GM23338 (cell line): Measurements from ENCODE around the gene FILIP1L. TPM values are rescaled to one million over a fixed set of nuclear protein-coding genes. Genes with fewer than 3 reads are reported as not detected.

ENCODE experiments used
- ATAC-seq: fragments of 200-7000 bp; cut with Tn5 transposase; 3 replicates; pipeline ENCODE4 v1.9.1; 2020
- DNase-seq: peaks from one replicate; pipeline ENCODE4 v3.0.0-alpha.2; 2015; ENCODE audit warnings: low spot score
- H2AFZ ChIP-seq: fragments of 200-600 bp; sonication (generic); 2 replicates; pipeline ENCODE4 v1.8.0; 2016; ENCODE audit warnings: antibody characterized with exemption, mild to moderate bottlenecking, moderate library complexity
- H3F3A ChIP-seq: fragments of 200-600 bp; sonication (generic); replicated peaks from 2 replicates; pipeline ENCODE4 v1.8.0; 2017; ENCODE audit warnings: antibody characterized with exemption, mixed run types, low read depth
- H3K27ac ChIP-seq: fragments of 200-600 bp; sonication (generic); 2 replicates; pipeline ENCODE4 v1.6.1; 2016; ENCODE audit warnings: low read depth
- H3K27me3 ChIP-seq: fragments of 200-600 bp; sonication (generic); 2 replicates; pipeline ENCODE4 v1.8.0; 2016; ENCODE audit warnings: mild to moderate bottlenecking, mixed run types, moderate library complexity; ENCODE audit not compliant: insufficient read depth
- H3K36me3 ChIP-seq: fragments of 200-600 bp; sonication (generic); 2 replicates; pipeline ENCODE4 v1.8.0; 2016; ENCODE audit warnings: mild to moderate bottlenecking; ENCODE audit not compliant: insufficient read depth
- H3K4me1 ChIP-seq: fragments of 200-600 bp; sonication (generic); 2 replicates; pipeline ENCODE4 v1.8.0; 2016; ENCODE audit warnings: mild to moderate bottlenecking, moderate library complexity; ENCODE audit not compliant: insufficient read depth
- H3K4me2 ChIP-seq: fragments of 200-600 bp; sonication (generic); 2 replicates; pipeline ENCODE4 v1.7.1; 2017; ENCODE audit warnings: mixed run types
- H3K4me3 ChIP-seq: fragments of 200-600 bp; sonication (generic); 2 replicates; pipeline ENCODE4 v1.6.1; 2016; ENCODE audit warnings: mixed run types
- H3K79me2 ChIP-seq: fragments of 200-600 bp; sonication (generic); replicated peaks from 2 replicates; pipeline ENCODE4 v1.8.0; 2017; ENCODE audit warnings: mild to moderate bottlenecking; ENCODE audit not compliant: insufficient read depth
- H3K9me2 ChIP-seq: fragments of 200-600 bp; sonication (generic); 2 replicates; pipeline ENCODE4 v1.8.0; 2017; ENCODE audit not compliant: insufficient read depth
- H4K20me1 ChIP-seq: fragments of 200-600 bp; sonication (generic); replicated peaks from 2 replicates; pipeline ENCODE4 v1.8.0; 2017; ENCODE audit warnings: mild to moderate bottlenecking; ENCODE audit not compliant: insufficient read depth
- H3K27ac Mint-ChIP-seq: 2 replicates; pipeline ENCODE4 v1.8.0; 2020; ENCODE audit warnings: inconsistent platforms, mild to moderate bottlenecking, moderate library complexity, mixed read lengths
- H3K27me3 Mint-ChIP-seq: 3 replicates; pipeline ENCODE4 v1.8.0; 2022; ENCODE audit warnings: low read depth, mild to moderate bottlenecking, moderate library complexity, mixed read lengths, inconsistent platforms; ENCODE audit not compliant: insufficient read depth, poor library complexity
- H3K36me3 Mint-ChIP-seq: 3 replicates; pipeline ENCODE4 v1.8.0; 2021; ENCODE audit warnings: low read depth, mild to moderate bottlenecking, inconsistent platforms, moderate library complexity, mixed read lengths
- H3K4me1 Mint-ChIP-seq: 3 replicates; pipeline ENCODE4 v1.8.0; 2020; ENCODE audit warnings: mild to moderate bottlenecking, inconsistent platforms, mixed read lengths
- H3K4me3 Mint-ChIP-seq: 3 replicates; pipeline ENCODE4 v1.8.0; 2021; ENCODE audit warnings: moderate library complexity, mild to moderate bottlenecking, inconsistent platforms, mixed read lengths
- H3K9me3 Mint-ChIP-seq: 3 replicates; pipeline ENCODE4 v1.8.0; 2020; ENCODE audit warnings: moderate library complexity, mild to moderate bottlenecking, inconsistent platforms, mixed read lengths
- CREB1 ChIP-seq: fragments of 250-450 bp; sonication (Bioruptor Pico); IDR thresholded peaks from 2 replicates; pipeline ENCODE4 v1.5.0; 2020; ENCODE audit warnings: low read depth, mild to moderate bottlenecking, moderate library complexity
- ETS1 ChIP-seq: IDR thresholded peaks from 2 replicates; pipeline ENCODE4 v1.6.1; 2016; ENCODE audit warnings: antibody characterized with exemption
- EZH2 ChIP-seq: fragments of 200-600 bp; sonication (generic); IDR thresholded peaks from one replicate; pipeline ENCODE4 v1.8.0; 2017; ENCODE audit warnings: antibody characterized with exemption, mild to moderate bottlenecking, low read depth; ENCODE audit not compliant: unreplicated experiment
- JUNB ChIP-seq: IDR thresholded peaks from one replicate; pipeline ENCODE4 v1.6.1; 2016; ENCODE audit warnings: antibody characterized with exemption; ENCODE audit not compliant: unreplicated experiment
- NANOG ChIP-seq: IDR thresholded peaks from 2 replicates; pipeline ENCODE4 v1.6.1; 2016; ENCODE audit warnings: antibody characterized with exemption, borderline replicate concordance
- STAT1 ChIP-seq: IDR thresholded peaks from one replicate; pipeline ENCODE4 v1.6.1; 2016; ENCODE audit warnings: antibody characterized with exemption; ENCODE audit not compliant: unreplicated experiment
- ZNF331 ChIP-seq: fragments of 250-450 bp; sonication (Bioruptor Pico); IDR thresholded peaks from 2 replicates; pipeline ENCODE4 v1.5.0; 2020; ENCODE audit warnings: low read depth, mild to moderate bottlenecking, moderate library complexity
- ZNF462 ChIP-seq: fragments of 250-450 bp; sonication (Bioruptor Pico); IDR thresholded peaks from 2 replicates; pipeline ENCODE4 v1.5.0; 2020; ENCODE audit warnings: mild to moderate bottlenecking, moderate library complexity
- polyA plus RNA-seq: library from polyadenylated mRNA; unstranded; fragments of >200 nt; fragmentation: Nextera tagmentation; extraction: Ambion mirVana; gene quantifications from 2 replicates; pipeline ENCODE4 v1.2.1, GENCODE V29; 2016
- total RNA-seq: library from RNA; depleted of rRNA; stranded (reverse); fragments of >200 nt; shearing (Covaris generic); gene quantifications from 2 replicates; pipeline ENCODE4 v1.2.3, GENCODE V29; 2014
- TF ChIP-seq, protein P1 (sequence below), 2 experiments: fragments of 200-600 bp in 1 of 2; sonication (generic) in 1 of 2; conservative IDR thresholded peaks; 2 replicates each; pipeline versions ENCODE4 v1.5.1 to v1.6.1; 2016 to 2017; ENCODE audit warnings: antibody characterized with exemption in 2 of 2, low read depth in 2 of 2, mild to moderate bottlenecking in 2 of 2, moderate library complexity in 1 of 2
- TF ChIP-seq, protein P2 (sequence below): IDR thresholded peaks from one replicate; pipeline ENCODE4 v1.6.1; 2018; ENCODE audit warnings: antibody characterized with exemption; ENCODE audit not compliant: unreplicated experiment

The FILIP1L gene
- total and polyA plus RNA-seq, 2 experiments from 2014 or later: 1.6 TPM; not detected in 1

DNA sequence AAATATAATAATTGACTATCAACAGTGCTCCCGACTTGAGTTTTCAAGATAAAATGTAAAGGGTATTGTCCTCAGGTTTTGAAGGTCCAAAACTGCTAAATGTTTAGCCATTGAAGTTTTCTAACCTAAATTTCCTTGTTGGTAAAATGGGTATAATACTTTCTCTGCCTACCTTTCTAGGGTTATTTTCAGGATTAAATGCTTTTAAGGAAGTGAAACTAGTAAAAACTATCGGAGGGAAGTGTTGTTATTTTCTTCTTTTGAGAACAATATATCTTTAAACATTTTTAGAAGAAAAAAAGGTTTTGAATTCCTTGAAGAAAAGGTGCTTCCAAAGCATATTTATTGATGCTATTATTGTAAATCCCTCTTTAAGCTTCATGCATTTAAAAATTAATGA, 67.3 kb downstream of the FILIP1L start:
- H3K4me1 Mint-ChIP-seq: peaks cover 27% of the 10 kb centered on the region
- Histone ChIP-seq H2AFZ (no peak overlapping the region), H3K27ac (no peak overlapping the region), H3K79me2 (no peaks in the 10 kb centered on the region), H3K4me1 (peaks cover 14% of the 10 kb centered on the region; the same call in 1 of the 2 replicates), H3K4me2 (no peak overlapping the region), H3K4me3 (no peak overlapping the region), H3K36me3 (no peaks in the 10 kb centered on the region), H3F3A (no peaks in the 10 kb centered on the region), H3K9me2 (no peaks in the 10 kb centered on the region), H3K27me3 (no peaks in the 10 kb centered on the region), H4K20me1 (no peaks in the 10 kb centered on the region)
- H3K36me3 Mint-ChIP-seq: no peaks in the 10 kb centered on the region
- H3K27me3 Mint-ChIP-seq: no peaks in the 10 kb centered on the region
- ATAC-seq: no peak
- TF ChIP-seq, protein P1, sequence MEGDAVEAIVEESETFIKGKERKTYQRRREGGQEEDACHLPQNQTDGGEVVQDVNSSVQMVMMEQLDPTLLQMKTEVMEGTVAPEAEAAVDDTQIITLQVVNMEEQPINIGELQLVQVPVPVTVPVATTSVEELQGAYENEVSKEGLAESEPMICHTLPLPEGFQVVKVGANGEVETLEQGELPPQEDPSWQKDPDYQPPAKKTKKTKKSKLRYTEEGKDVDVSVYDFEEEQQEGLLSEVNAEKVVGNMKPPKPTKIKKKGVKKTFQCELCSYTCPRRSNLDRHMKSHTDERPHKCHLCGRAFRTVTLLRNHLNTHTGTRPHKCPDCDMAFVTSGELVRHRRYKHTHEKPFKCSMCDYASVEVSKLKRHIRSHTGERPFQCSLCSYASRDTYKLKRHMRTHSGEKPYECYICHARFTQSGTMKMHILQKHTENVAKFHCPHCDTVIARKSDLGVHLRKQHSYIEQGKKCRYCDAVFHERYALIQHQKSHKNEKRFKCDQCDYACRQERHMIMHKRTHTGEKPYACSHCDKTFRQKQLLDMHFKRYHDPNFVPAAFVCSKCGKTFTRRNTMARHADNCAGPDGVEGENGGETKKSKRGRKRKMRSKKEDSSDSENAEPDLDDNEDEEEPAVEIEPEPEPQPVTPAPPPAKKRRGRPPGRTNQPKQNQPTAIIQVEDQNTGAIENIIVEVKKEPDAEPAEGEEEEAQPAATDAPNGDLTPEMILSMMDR (conservative IDR thresholded peaks at IDR 0.05; ENCODE audit: low read depth in 2 of 2): no peak
- TF ChIP-seq NANOG (no peak), JUNB (no peak), ZNF462 (CRISPR knock-in tag) (no peak), ZNF331 (CRISPR knock-in tag) (no peak), ETS1 (no peak), STAT1 (no peak), CREB1 (CRISPR knock-in tag) (no peak), EZH2 (no peak)
- TF ChIP-seq, protein P2, sequence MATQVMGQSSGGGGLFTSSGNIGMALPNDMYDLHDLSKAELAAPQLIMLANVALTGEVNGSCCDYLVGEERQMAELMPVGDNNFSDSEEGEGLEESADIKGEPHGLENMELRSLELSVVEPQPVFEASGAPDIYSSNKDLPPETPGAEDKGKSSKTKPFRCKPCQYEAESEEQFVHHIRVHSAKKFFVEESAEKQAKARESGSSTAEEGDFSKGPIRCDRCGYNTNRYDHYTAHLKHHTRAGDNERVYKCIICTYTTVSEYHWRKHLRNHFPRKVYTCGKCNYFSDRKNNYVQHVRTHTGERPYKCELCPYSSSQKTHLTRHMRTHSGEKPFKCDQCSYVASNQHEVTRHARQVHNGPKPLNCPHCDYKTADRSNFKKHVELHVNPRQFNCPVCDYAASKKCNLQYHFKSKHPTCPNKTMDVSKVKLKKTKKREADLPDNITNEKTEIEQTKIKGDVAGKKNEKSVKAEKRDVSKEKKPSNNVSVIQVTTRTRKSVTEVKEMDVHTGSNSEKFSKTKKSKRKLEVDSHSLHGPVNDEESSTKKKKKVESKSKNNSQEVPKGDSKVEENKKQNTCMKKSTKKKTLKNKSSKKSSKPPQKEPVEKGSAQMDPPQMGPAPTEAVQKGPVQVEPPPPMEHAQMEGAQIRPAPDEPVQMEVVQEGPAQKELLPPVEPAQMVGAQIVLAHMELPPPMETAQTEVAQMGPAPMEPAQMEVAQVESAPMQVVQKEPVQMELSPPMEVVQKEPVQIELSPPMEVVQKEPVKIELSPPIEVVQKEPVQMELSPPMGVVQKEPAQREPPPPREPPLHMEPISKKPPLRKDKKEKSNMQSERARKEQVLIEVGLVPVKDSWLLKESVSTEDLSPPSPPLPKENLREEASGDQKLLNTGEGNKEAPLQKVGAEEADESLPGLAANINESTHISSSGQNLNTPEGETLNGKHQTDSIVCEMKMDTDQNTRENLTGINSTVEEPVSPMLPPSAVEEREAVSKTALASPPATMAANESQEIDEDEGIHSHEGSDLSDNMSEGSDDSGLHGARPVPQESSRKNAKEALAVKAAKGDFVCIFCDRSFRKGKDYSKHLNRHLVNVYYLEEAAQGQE: no peak
- no peak overlapping the region for H3K4me3 Mint-ChIP-seq
- no peaks in the 10 kb centered on the region for H3K9me3 Mint-ChIP-seq
- no peak overlapping the region for H3K27ac Mint-ChIP-seq
- DNase-seq: no peak
